MG63 (cell line): ENCODE results near the gene FUT8. TPM values are rescaled to one million over a fixed set of nuclear protein-coding genes. Genes with fewer than 3 reads are reported as not detected.
"Not testable (repeated sequence)": the region's sequence is repeated elsewhere in the genome, so short reads cannot be mapped to it uniquely, and the experiment has no call there.

ENCODE experiments used
- DNase-seq: peaks from one replicate; pipeline ENCODE4 v3.0.0-alpha.2; 2020
- H3K27me3 ChIP-seq: fragments of 250-450 bp; sonication (Bioruptor Pico); 2 replicates; pipeline ENCODE4 v1.5.1; 2020; ENCODE audit warnings: mild to moderate bottlenecking, moderate library complexity
- H3K36me3 ChIP-seq: fragments of 250-450 bp; sonication (Bioruptor Pico); 2 replicates; pipeline ENCODE4 v1.5.1; 2020; ENCODE audit warnings: mild to moderate bottlenecking, moderate library complexity
- H3K4me3 ChIP-seq: fragments of 250-450 bp; sonication (Bioruptor Pico); 2 replicates; pipeline ENCODE4 v1.5.1; 2020; ENCODE audit warnings: mild to moderate bottlenecking, moderate library complexity
- H3K9me3 ChIP-seq: fragments of 250-450 bp; sonication (Bioruptor Pico); 2 replicates; pipeline ENCODE4 v1.5.1; 2020; ENCODE audit warnings: mild to moderate bottlenecking, moderate library complexity
- total RNA-seq: library from RNA; depleted of rRNA; stranded (reverse); fragments of >200 nt; shearing (Covaris generic); gene quantifications from 2 replicates; pipeline ENCODE4 v1.2.3, GENCODE V29; 2014; ENCODE audit warnings: low replicate concordance

The FUT8 gene
- total RNA-seq, 1 experiment from 2014 or later, result 19.8 TPM

DNA sequence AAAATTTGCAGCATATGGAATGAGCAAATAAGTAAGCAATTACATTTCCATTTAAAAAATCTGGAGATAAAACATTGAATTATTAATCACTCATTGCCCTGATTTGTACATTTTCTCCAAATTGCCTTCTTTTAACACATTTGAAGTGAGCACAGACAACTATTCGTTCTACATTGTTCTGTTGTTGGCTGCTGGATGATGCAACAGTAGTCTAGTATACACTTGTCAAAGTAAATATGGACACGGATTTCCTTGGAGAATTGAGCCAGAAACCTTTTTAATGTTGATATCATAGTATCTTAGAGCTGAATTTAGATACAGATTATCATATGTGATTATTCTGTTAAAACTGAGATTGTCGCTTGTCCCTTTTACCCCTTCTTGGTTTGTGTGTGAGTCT is 188.2 kb downstream of the FUT8 start:
- no peak for DNase-seq

DNA sequence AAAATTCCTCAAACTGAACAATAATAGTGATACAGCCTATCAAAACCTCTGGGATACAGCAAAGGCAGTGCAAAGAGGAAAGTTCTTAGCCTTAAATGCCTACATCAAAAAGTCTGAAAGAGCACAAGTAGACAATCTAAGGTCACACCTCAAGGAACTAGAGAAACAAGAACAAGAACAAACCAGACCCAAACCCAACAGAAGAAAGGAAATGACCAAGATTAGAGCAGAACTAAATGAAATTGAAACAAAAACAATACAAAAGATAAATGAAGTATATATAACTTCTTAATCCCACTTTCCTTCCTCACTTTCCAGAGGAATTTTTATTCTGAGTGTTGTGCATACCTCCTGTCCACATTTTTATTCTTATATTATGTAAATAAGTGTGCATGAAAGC is 192.0 kb downstream of the FUT8 start:
- H3K9me3 ChIP-seq, result no peaks in the 10 kb centered on the region
- no peak overlapping the region for H3K4me3 ChIP-seq
- DNase-seq, result no peak
- H3K36me3 ChIP-seq, result no peaks in the 10 kb centered on the region
- no peaks in the 10 kb centered on the region for H3K27me3 ChIP-seq

More for the DNA sequence above, 188.2 kb downstream of the FUT8 start:
- H3K9me3 ChIP-seq, result no peaks in the 10 kb centered on the region
- H3K4me3 ChIP-seq, result no peak overlapping the region
- H3K27me3 ChIP-seq, result no peaks in the 10 kb centered on the region
- no peaks in the 10 kb centered on the region for H3K36me3 ChIP-seq

DNA sequence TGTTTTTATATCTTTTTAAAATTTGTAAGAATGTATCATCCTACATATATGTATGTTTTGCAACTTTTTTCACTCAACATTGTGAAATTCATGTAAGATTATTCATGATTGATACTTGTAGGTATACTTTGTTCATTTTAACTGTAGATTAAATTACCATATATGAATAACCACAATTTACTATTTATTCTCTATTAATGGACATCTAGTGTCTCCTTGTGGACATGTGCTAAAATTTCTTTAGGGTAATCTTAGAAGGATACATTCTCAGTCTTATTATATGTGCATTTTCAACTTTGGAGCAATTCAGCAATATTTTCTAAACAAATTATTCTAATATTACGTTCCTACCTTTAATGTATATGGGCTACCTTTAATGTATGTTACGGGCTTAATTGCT is 192.4 kb downstream of the FUT8 start:
- DNase-seq, result no peak
- Histone ChIP-seq H3K27me3 (no peaks in the 10 kb centered on the region), H3K4me3 (no peak overlapping the region), H3K36me3 (no peaks in the 10 kb centered on the region), H3K9me3 (no peaks in the 10 kb centered on the region)

DNA sequence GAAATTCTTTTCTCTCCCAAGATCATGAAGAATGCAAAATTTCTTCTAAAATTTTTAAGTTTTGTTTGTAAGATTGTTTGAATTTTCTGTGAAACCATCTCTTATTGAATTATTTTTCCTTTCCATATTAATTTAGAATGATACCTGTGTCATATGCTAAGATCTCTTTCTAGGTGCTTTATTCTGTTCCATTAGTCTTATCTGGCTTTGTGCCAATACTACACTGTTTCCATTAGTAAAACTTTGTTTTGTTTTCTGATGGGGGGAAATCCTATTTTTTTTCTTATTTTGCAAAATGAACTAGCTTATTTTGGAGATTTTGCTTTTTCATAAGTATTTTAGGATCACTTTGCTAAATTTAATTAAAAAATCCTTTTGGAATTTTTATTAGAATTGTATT is 193.9 kb downstream of the FUT8 start:
- DNase-seq, result no peak
- Histone ChIP-seq H3K4me3 (no peak overlapping the region), H3K36me3 (no peaks in the 10 kb centered on the region), H3K27me3 (no peaks in the 10 kb centered on the region), H3K9me3 (no peaks in the 10 kb centered on the region)

DNA sequence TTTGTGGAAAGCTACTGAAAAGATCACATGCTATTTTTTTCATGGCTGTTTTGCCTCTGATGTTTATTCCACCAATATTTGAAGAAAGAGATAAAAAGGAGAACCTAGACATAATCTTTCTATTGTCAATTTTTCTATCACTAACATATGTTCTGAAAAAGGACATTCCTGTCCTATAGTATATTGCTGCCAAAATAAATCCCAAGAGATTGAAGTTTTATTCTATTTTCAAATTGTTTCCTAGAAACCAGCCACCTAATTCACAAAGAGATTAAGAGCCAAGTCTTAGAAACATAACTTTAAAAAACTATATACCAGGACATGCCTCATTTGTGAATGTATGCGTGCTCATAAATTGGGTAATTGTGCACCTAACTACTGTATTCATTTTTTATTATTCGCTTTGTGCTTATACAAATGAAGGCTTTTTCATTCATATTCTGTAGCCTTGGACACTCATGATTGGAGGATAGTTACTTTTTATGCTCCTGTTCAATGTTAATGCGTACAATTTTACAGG is 200.7 kb downstream of the FUT8 start:
- Histone ChIP-seq H3K36me3 (no peaks in the 10 kb centered on the region), H3K9me3 (no peaks in the 10 kb centered on the region), H3K27me3 (no peaks in the 10 kb centered on the region), H3K4me3 (no peak overlapping the region)
- no peak for DNase-seq

DNA sequence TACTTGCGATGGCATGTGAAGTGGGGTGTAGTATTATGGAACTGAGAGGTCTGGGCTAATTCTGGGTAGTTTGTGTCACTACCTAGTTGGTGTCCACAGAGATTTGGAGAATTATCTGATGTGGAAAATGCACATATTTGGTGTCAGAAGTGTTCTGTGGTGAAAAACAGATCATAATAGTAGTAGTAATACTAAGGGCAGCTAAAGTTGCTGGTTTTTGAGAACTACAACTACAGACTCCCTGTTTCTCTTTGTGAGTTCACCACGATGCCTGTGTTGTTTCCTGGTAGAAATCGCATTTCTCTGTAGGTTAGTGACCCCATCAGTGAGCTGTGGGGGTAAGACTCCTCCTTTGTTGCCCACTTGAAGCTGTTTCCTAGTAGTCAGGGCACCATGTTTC is 206.5 kb downstream of the FUT8 start:
- no peak for DNase-seq
- Histone ChIP-seq H3K9me3 (no peaks in the 10 kb centered on the region), H3K36me3 (no peaks in the 10 kb centered on the region), H3K27me3 (no peaks in the 10 kb centered on the region), H3K4me3 (no peak overlapping the region)

DNA sequence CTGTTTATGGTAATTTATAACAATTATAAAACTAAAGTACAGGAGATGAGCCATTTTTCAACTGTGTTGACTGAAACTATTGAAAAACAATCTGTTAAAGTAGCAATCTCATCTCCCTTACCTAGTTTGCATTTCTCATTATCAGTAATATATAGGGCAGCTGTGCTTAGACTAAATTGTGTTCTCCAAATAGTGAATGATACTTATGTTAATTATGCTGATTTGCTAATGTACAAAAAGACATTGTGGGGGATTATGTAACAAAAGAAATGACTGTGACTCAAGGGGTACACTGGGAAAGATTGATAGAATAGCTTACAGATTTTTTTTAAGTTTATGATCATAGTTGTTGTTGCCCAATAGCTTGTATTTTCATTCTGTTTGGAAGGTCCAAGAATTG is 207.7 kb downstream of the FUT8 start:
- Histone ChIP-seq H3K36me3 (no peaks in the 10 kb centered on the region), H3K9me3 (no peaks in the 10 kb centered on the region), H3K4me3 (no peak overlapping the region), H3K27me3 (no peaks in the 10 kb centered on the region)
- DNase-seq, result no peak

DNA sequence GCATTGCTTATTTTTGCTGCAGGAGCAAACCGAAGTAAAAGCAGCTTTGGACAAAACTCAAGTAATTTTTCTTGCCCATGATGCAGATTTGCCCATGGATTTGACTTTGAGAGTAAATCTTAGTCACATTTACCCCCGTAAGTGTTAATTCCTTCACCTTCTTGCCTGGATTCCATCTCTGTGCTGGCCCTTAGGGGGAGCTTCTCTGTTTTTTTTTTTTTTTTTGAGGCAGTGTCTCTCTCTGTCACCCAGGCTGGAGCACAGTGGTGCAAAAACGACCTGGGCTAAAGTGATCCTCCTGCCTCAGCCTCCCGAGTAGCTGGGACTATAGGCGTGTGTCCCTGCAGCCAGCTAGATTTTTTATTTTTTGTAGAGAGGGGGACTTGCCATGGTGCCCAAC is 210.2 kb downstream of the FUT8 start:
- H3K27me3 ChIP-seq, result no peaks in the 10 kb centered on the region
- H3K4me3 ChIP-seq, result no peak overlapping the region
- DNase-seq, result no peak
- no peaks in the 10 kb centered on the region for H3K9me3 ChIP-seq
- no peaks in the 10 kb centered on the region for H3K36me3 ChIP-seq

DNA sequence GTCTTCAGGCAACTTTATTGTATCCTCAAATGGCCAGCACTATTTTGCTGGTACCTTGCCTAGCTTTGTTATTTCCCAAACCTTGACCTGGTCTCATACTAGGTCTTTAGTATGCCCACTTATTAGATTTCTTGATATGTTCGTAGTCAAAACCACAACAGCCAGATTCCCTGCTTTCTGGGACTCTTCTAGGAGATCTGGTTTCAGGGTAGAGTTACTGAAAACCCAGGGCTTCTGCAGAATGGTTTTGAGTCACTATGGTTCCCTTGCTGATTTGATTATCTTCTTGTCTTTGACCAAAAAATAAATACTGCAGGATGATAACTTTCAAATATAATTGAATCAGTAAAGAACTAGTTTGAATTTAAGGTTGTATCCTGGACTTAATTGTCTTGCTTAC is 211.2 kb downstream of the FUT8 start:
- no peaks in the 10 kb centered on the region for H3K27me3 ChIP-seq
- H3K9me3 ChIP-seq, result no peaks in the 10 kb centered on the region
- no peaks in the 10 kb centered on the region for H3K36me3 ChIP-seq
- DNase-seq, result no peak
- no peak overlapping the region for H3K4me3 ChIP-seq

DNA sequence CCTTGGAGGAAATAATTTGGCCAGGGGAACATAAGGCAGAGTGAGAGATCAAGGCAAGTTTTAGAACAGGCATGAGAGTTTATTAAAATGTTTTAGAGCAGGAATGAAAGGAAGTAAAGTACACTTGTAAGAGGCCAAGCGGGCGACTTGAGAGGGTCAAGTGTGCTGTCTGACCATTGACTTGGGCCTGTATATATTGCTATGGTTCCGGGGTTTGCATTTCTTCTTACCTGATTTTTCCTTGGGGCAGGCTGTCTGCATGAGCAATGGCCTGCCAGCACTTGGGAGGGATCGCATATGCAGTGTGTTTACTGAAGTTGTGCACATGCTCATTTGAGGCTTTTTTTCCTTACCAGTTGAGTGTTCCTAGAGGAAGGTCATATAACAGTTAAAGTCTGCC is 214.8 kb downstream of the FUT8 start:
- H3K9me3 ChIP-seq, result no peaks in the 10 kb centered on the region
- no peaks in the 10 kb centered on the region for H3K27me3 ChIP-seq
- no peak overlapping the region for H3K4me3 ChIP-seq
- H3K36me3 ChIP-seq, result no peaks in the 10 kb centered on the region
- no peak for DNase-seq

DNA sequence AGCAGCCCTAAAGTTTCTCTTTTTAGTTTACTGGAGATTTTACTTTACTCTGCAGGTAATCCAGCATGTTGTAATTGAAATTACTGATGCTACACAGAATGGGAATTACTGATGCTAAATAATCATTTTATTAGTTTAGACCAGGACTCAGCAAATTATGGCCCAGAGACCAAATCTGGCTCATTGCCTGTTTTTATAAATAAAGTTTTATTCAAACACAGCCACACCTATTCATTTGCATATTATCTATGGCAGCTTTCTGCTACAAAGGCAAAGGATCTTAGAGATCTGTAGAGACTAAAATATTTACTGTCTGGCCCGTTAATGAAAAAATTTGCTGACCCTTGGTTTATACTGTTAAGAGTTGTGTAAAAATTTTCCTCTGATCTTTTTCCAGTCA is 216.1 kb downstream of the FUT8 start:
- Histone ChIP-seq H3K27me3 (no peaks in the 10 kb centered on the region), H3K4me3 (no peak overlapping the region), H3K9me3 (no peaks in the 10 kb centered on the region), H3K36me3 (no peaks in the 10 kb centered on the region)
- no peak for DNase-seq

DNA sequence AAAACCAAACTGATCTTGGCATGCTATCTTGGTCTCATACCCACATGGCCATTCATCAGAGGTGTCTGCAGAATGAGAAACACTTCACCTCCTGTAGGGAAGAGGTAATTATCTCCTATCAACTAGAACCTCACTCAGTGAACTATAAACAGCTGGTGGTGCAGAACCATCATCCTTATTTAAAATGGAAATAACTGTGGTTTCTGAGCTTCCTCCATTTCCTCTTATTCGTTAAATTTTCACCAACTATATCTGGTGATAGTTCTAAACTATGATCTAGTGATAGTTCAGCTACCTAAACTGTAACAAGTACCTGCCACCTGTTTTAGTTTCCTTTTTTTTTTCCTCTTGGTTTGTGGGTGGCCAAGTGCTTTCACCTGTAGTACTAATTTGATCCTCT is 218.5 kb downstream of the FUT8 start:
- H3K27me3 ChIP-seq, result no peaks in the 10 kb centered on the region
- no peaks in the 10 kb centered on the region for H3K36me3 ChIP-seq
- DNase-seq, result no peak

DNA sequence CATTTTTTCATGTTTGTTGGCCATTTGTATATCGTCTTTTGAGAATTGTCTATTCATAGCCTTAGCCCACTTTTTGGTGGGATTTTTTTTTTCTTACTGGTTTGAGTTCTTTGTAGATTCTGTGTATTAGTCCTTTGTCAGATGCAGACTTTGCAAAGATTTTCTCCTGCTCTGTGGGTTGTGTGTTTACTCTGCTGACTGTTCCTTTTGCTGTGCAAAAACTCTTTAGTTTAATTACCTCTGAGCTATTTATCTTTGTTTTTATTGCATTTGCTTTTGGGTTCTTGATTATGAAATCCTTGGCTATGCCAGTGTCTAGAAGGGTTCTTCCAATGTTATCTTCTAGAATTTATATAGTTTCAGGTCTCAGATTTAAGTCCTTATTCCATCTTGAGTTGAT is 220.0 kb downstream of the FUT8 start:
- Histone ChIP-seq H3K27me3 (no peaks in the 10 kb centered on the region), H3K36me3 (no peaks in the 10 kb centered on the region), H3K9me3 (no peaks in the 10 kb centered on the region), H3K4me3 (no peak overlapping the region)
- DNase-seq, result no peak

More for the DNA sequence above, 218.5 kb downstream of the FUT8 start:
- H3K9me3 ChIP-seq, result no peaks in the 10 kb centered on the region
- H3K4me3 ChIP-seq, result no peak overlapping the region

DNA sequence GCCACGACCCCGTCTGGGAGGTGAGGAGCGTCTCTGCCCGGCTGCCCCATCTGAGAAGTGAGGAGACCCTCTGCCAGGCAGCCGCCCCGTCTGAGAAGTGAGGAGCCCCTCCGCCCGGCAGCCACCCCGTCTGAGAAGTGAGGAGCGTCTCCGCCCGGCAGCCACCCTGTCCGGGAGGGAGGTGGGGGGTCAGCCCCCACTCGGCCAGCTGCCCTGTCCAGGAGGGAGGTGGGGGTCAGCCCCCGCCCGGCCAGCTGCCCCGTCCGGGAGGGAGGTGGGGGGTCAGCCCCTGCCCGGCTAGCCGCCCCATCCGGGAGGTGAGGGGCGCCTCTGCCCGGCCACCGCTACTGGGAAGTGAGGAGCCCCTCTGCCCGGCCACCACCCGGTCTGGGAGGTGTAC is 221.1 kb downstream of the FUT8 start:
- DNase-seq, H3K36me3 ChIP-seq, H3K4me3 ChIP-seq, H3K27me3 ChIP-seq, H3K9me3 ChIP-seq: not testable (repeated sequence)

DNA sequence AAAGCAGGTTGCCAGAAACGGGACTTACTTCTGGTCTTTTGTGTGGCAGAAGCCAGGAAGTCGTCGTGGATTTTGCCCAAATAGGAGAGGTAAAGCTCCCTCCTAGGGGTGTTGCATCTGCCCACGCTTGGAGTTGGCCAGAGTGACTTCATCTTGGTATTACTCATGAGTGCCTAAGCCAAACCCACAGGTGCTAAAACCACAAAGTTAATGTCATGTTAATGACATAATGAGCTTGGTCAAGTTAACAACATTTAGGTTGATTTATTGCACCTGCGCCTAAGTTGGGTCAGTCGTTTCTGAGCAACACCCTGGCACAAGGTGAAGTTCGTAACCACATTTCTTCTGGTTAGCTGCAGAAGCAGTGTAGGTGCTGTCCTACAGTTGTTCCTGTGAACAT is 225.2 kb downstream of the FUT8 start:
- Histone ChIP-seq H3K9me3 (no peaks in the 10 kb centered on the region), H3K27me3 (no peaks in the 10 kb centered on the region), H3K36me3 (no peaks in the 10 kb centered on the region), H3K4me3 (no peak overlapping the region)
- peak; percentile 2 for DNase-seq

DNA sequence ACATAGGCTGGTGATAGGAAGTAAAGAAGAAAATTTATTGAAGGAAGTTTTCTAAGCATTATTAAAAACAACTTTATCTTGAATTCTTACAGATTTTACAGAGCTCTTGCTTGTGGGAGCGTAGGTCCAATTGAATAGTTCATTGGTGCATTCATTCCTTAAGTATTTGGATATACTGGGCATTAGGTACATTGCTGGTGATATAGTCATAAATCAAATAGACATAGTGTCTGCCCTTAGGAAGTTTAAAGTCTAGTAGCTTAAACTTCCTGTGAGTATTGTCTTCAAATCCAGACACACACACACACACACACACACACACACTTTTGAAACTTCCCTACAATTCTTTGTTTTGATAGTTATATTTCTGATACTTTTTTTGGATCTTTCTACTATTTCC is 226.7 kb downstream of the FUT8 start:
- DNase-seq, result no peak
- Histone ChIP-seq H3K4me3 (no peak overlapping the region), H3K27me3 (no peaks in the 10 kb centered on the region)

DNA sequence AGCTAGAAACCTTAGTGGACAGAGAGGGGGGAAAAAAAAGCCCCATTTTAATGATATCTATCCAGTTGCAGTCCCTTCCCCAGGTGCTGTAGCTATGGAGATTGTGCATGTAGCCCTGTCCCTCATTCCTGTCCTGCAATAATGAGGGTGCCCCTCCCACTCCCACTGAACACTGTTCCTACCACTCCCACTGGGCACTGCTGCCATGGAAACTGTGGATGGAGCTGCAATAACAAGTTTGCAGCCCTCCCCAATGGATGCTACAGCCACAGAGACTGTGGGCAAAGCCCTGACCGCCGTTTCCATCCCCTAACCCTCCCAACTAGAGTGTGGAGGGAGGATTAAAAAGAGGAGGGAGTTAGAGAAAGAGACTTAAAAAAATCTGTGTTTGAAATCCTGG is 238.3 kb downstream of the FUT8 start:
- no peak for DNase-seq
- H3K27me3 ChIP-seq, result no peaks in the 10 kb centered on the region
- no peaks in the 10 kb centered on the region for H3K9me3 ChIP-seq
- no peak overlapping the region for H3K4me3 ChIP-seq
- no peaks in the 10 kb centered on the region for H3K36me3 ChIP-seq

More for the DNA sequence above, 226.7 kb downstream of the FUT8 start:
- no peaks in the 10 kb centered on the region for H3K9me3 ChIP-seq
- H3K36me3 ChIP-seq, result no peaks in the 10 kb centered on the region

DNA sequence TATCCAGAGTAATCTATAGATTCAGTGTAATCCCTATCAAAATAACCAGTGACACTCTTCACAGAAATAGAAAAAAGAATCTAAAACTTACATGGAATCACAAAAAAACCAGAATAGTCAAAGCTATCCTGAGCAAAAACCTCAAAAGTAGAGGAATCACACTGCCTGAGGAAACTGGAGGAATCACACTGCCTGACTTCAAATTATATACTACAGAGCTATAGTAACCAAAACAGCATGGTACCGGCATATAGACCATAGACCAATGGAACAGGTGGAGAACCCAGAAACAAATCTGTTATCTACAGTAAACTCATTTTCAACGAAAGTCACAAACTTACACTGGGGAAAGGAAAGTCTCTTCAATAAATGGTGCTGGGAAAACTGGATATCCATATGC is 244.0 kb downstream of the FUT8 start:
- no peak for DNase-seq
- Histone ChIP-seq H3K9me3 (no peaks in the 10 kb centered on the region), H3K4me3 (no peak overlapping the region), H3K36me3 (no peaks in the 10 kb centered on the region), H3K27me3 (no peaks in the 10 kb centered on the region)

DNA sequence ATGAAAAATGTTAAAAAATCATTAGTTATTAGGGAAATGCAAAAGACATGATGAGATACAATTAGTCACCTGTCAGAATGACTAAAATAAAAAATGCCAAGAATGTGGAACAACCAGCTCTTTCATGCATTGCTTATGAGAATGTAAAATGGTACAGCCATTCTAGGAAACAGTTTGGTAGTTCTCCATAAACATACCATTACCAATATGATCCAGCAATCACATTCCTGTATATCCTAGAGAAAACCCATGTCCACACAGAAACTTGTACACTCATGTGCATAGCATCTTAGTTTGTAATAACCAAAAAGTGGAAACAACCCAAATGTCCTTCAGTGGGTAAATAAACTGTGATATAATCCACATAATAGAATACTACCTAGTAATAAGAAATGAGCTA is 245.7 kb downstream of the FUT8 start:
- no peaks in the 10 kb centered on the region for H3K36me3 ChIP-seq
- DNase-seq, result no peak
- H3K9me3 ChIP-seq, result no peaks in the 10 kb centered on the region
- no peak overlapping the region for H3K4me3 ChIP-seq
- no peaks in the 10 kb centered on the region for H3K27me3 ChIP-seq
